HG02642 (cell line): ENCODE results near the gene ITPKC.
A peak's percentile ranks its signal among the peaks of the same experiment; 100 is the strongest.

Experiments
- ATAC-seq: cut with Tn5 transposase; IDR thresholded peaks from one replicate; pipeline ENCODE4 v1.9.1; 2021; ENCODE audit warnings: mild to moderate bottlenecking; ENCODE audit not compliant: unreplicated experiment, poor library complexity

Gene ITPKC

DNA sequence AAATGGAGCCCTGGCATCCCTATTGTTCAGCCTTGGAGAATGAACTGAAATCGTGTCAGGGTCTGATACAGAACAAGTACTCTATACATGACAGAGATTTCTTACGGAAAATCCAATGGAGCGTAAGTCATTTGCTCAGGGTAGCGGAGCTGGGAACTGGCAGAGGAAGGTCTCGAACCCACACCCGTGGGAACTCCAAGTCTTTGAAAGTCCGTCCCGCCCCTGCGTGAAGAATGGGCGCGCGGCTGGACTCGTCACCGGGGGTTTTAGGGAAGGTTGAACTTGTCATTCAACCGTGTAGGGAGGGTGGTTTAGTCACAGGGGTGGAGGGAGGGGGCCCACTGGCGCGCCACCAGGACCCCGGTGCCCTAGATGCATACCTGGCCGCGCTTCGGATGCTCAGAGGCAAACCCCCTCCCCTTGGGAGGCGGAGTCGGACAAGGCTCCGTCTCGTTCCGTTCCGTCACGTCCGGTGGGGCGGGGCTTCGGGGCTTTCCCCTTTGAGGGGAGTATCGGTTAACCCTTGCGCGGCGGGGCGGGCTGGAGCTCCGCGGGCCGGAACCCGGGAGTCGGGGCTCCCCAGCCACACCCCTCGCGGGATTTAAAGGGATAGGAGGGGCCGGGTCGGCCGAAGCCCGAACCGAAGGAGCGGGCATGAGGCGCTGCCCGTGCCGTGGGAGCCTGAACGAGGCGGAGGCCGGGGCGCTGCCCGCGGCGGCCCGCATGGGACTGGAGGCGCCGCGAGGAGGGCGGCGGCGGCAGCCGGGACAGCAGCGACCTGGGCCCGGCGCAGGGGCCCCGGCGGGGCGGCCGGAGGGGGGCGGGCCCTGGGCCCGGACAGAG is at the start of gene ITPKC, which contains the start of gene COQ8B:
Gene ITPKC (plus strand): TSS at position 631 of the 843 bp plus-strand sequence. CDS start 24 bp downstream, at position 655.
Gene COQ8B (minus strand): TSS at position 405 of the 843 bp plus-strand sequence. CDS start 2,254 bp downstream, outside the sequence.
- ATAC-seq, result peak; percentile 79

DNA sequence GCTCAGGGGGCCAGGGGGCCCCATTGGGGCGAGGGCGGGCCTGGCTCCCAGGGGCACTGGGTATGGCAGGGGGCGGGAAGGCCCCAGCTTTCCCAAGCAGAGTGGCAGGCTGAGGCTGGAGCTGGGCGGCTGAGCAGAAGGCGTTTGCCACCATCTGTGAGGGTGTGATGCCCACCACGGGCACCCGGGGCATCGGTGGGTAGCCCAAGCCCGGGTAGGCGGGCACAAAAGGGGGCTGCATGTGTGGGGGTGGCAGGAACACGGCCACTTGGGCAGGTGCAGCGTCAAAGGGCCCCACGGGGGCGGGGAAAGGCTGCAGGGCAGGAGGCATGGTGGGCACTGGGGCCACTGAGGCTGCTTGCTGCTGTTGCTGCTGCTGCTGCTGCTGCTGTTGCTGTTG is 49.3 kb upstream of the ITPKC start:
- ATAC-seq, result no peak

DNA sequence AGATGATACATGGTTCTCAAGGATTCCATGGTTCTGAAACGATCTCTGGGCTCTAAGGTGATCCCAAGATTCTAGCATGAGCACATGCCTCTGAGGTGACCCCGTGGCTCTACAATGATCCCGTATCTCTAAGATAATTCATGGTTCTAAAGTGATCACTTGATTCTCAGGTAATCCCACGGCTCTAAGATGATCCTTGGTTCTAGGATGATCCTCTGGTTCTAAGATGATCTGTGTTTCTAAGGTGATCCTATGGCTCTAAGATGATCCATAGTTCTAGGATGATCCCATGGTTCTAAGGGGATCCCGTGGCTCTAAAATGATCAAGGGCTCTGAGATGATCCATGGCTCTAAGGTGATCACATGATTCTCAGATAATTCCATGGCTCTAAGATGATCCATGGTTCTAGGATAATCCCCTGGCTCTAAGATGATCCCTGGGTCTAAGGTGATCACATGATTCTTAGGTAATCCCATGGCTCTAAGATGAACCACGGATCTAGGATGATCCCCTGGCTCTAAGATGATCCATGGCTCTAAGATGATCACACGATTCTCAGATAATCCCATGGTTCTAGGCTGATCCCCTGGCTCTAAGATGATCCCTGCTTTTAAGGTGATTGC is 47.8 kb upstream of the ITPKC start:
- no peak for ATAC-seq

DNA sequence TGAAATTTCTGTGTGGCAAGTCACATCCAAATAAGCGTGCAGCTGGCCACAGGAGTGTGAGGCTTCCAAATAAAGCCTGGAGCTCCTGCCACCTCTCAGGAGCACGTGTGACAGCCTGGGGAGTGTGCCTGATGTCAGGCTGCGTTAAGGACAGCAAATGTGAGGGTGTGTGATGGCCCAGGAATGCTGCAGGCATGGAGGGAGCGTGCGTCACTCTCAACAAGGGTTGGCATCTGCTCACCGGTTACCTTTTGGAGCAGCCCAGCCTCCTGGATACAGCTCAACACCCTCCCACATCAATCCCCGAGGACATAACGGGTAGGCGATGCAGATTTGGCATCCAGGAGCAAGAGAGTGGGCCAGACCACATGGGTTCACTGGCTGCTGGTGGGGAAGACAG is 45.5 kb upstream of the ITPKC start:
- no peak for ATAC-seq

DNA sequence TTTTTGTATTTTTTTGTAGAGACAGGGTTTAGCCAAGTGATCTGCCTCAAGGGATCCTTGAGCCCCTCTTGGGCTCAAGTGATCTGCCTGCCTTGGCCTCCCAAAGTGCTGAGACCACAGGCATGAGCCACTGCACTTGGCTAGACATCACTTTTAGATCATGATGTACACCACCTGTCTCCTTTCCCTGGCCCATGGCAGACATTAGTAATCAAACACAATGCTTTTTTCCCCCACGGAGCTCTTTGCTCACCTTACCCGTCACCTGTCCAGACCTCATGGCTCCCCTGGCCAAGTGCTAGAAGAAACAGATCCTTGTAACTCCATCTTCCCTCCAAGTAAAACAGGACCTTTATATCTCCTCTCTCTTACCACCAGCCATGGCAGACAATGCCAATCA is 44.9 kb upstream of the ITPKC start:
- ATAC-seq, result no peak

DNA sequence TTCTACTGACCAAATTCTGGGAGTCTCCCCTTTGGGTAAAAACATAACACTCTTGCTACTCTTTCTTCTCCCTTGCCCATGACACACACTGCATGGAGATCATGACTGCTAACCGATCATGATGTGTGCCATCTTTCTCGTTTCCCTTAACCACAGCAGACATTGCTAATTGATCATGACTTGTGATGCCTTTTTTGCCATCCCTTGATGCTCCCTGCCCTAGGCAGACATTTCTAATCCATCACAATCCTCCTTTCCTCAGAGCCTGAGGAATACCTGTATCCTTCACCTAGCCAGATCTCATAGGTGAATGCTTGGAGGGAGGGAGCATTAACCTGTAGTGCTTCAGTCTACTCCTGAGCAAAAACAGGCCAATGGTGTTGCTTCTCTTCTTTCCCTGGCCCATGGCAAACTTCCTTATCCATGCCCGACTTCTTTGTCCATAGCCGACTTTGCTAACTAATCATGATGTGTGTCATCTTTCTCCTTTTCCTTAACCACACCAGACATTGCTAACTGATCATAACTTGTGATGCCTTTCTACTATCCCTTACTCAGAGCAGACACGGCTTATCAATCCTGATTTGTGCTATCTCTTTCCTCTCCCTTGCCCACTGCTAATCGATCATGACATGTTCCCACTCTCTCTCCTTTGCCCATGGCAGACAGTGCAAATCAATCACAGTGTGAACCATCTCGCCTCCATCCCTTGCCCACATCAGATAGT is 44.2 kb upstream of the ITPKC start:
- ATAC-seq, result no peak

DNA sequence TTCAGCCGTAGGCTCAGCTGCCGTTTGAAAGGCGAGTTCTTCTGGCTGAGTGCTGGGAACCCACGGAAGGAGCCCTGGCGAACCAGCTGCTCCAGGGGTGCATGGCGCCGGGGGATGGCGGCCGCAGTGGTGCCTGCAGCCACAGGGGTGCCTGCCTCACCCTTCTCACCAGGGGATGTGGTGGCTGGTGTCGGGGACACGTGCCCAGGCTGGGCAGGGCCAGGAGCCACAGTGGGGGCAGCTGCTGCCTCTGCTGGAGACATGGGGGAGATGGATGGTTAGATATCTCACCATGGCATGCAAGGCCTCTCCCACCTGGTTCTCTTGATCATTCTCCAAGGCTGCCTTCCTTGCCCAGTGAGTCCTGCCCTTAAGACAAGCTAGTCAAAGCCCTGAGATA is 43.5 kb upstream of the ITPKC start:
- ATAC-seq, result no peak

DNA sequence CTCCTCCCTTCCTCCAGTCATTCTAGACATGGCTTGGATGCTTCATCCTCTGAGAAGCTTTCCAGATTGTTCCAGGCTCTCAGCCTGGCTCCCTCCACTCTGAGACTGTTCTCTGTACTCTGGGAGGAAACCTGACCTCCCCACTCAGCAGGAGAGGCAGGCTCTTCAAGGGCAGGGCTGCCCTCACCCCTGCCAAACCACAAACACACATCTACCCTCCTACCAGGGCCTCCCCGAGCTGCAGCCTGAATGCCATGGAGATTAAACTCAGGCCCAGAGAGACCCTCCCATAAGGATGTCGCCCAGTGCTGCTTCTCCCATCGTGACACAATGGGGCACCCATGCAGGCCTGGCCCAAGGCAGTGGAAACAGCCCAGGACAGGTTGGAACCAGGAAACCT is 42.6 kb upstream of the ITPKC start:
- no peak for ATAC-seq

DNA sequence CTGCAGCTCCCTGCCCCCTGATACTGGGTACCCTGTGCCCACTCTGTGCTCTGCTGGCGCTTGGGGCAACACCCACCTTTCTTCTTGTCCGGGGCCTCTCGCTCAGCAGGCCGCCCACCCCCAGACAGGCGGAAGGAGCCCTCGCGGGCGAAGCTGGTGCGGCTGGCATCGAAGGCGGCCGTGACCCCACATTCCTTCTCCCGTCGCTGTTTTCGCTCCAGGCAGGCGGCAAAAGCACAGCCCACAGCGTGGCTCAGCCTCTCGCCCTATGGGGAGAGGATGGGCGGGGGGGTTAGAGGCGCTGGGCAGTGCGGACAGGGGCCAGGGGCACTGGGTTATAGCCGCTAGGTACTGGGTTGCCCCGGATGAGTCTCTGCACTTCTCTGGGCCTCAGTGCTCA is 39.8 kb upstream of the ITPKC start:
- ATAC-seq, result no peak

DNA sequence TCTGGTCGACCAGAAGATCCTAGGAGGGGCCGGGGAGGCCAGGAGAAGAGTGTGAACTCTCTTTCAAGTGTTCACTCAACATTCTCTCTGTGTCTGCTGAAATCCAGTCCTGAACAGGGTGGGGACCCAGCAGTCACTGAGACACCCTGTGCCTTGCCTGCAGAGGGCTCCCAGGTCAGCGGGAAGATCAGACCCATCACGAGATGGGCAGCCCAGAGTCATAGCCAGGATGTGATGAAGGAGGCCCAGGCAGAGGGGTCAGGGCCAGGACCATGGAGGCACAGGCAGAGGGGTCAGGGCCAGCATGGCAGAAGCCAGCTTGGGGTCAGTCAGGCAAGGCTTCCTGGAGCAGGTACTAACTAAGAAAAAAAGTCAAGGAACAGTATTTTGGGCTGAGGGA is 35.9 kb upstream of the ITPKC start:
- no peak for ATAC-seq

DNA sequence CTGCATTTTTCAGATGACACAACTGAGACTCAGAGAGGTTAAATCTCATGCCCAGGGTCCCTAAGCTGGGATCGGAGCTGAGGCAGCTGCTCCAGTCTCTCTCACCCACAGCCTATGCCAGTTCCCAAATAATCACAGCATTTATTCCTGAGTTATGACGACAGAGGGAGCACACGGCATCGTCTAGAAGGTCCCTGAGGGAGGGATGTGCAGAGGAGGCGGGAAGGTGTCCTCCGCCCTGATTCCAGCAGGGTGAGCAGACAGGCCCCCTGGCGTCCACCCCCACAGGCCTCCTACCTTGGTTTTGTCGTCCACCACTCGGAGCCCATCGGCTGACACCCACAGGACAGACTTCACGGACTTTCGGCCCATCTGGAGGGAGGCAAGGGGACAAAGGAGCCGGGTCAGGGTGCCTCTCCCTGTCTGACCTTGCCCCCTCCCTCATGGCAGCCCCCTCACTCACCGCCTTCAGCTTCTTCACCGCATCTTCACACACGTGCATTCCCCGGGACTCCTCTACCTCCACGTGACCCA is 34.4 kb upstream of the ITPKC start:
- ATAC-seq, result no peak

DNA sequence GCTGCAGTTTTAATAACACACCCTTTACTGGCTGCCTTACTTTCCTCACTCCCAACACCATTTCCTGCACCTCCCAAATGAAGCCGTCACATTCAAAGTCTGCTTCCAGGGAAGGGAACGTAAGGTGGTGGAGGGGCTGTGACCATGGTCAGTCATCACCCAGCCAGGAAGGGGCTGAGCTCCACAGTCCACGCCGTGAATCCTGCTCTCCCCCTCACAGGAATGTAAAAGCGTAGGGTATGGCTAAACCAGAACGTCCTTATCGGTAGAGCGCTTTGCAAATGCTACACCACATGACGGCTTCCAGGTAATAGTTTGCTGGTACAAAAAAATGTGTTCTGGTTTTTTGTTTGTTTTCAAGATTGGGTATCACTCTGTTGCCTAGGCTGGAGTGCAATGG is 33.5 kb upstream of the ITPKC start:
- no peak for ATAC-seq

DNA sequence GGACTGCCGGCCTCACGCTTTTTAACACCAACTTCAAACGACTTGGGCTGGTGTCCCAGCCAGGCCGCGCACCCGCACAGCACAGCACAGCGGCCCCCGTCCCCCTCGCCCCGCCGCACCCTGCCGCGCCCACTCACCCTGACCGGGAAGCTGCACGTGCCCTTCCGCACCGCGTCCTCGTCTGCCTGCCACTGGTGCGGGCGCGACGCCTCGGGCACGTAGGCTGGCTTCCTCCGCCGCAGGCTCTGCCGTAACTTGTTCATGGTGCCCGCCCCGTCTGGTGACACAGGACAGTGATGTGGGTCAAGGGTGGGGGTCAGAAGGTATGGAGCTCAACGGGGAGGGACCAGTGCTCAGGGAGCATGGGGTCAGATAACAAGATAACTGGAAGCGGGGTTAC is 32.6 kb upstream of the ITPKC start:
- no peak for ATAC-seq

DNA sequence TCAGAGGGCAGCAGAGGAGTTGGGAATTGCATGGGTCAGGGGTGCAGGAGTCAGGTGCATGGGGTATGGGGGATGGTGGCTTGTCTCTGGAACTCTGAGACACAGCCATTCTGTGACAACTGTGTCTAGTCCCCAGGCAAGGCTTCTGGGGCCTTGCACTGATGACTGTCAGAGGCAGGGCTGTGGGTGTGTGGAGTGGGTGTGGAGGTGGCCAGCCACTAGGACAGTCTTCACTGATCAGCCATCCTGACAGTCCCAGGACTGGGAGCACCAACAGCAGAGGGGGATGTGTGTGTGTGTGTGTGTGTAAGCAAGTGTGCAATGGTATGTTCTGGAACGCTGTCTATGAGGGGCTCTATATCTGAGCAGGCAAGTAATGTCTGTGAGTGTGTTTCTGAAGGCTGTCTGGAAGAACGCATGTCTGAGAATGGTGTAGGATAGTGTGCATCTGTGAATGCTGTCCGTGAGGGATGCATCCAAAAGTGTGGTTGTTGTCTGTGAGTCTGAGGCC is 31.8 kb upstream of the ITPKC start:
- no peak for ATAC-seq

DNA sequence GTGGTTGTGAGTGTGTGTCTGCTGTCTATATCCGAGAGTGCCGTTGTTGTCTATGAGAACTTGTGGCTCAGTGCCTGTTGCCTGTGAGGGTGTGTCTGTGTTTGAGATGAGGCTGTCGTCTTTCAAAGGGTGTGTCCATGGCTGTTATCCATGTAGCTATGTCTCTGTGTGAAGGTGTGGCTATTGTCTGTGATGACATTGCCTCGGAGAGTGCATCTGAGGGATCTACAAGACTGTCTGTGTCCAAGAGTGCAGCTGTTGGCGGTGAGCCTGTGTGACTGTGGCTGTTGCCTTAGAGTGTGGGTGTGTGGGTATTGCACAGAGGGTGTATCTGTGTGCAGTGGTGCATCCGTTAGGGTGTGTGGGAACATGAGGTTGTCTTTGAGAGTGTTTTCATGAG is 31.3 kb upstream of the ITPKC start:
- no peak for ATAC-seq

DNA sequence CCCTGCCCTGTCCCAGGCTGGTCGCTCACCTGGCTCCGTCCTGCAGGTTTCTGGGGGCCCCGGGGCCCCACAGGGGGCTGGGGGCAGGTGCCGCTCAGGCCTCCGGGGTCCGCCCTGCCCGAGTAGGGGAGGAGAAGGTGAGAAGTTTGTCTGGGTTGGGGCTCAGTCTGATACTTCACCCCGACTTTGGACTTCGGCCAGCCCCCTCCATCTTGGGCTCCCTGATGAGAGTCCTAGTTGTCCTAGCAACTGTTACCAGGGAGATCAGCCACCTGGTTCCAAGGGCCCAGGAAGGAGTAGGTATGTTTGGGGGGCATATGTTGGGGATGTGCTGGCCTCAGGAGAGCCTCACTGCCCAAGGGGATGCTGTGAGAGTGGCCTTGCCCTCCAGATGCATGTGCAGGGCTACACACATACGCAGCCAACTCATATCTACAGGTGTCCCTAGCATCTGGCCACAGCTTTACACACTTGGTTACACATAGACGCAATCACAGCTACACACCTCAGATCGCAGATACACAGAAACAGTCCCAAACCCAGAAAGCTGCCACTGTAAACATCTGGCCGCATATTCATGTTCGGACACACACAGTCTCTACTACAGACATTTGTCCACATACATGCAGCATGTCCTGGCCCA is 29.9 kb upstream of the ITPKC start:
- ATAC-seq, result no peak

DNA sequence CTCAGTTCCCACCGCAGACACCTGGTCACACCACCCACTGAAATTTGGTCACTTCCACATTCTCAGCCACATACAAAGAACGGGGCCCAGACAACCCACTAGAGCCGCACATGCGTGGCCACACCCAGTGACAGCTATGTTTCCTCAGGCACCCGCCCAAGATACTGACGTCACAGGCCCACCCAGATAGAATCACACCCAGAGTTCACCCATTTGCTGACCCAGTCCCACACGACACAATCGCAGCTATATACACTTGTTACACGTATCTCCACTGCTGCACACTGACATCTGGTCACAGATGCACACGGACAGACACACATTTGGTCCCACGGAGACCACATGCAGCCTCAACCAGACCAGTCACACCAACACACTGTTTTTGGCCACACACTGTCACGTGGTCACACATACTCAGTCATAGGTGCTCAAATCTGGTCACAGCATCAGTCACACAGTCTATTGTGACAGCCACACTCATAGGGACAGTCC is 29.3 kb upstream of the ITPKC start:
- ATAC-seq, result no peak

DNA sequence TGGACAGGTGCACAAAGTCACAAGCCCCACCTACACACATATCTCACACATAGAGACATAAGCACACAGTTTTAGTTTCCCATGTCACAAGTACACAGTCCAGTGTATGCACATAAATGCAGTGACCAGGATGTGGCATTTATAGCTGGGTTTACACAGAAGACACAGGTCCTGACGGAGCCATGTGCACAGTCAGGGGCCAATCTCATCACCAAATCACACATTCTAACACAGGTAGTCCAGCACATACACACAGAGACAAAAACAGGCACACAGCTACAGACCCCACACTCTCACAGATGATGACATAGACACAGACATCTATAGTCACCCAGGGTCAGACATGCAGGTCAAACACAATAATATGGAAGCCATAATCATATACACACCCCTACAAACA is 28.6 kb upstream of the ITPKC start:
- ATAC-seq, result no peak

DNA sequence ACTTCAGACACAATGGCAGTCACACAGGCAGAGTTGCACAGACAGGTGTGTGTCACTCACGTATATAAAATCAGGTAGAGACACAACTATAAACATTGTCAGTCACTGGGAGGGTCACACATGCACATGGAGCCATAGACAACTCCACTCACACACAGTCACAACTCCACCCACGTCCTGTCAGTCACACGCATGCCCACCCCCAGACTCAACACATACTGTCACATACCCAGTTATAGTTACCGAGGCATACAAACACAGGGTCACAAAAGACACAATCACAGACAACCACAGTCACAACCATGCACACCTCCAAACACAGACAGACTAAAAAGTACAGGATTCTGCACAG is 27.9 kb upstream of the ITPKC start:
- no peak for ATAC-seq

DNA sequence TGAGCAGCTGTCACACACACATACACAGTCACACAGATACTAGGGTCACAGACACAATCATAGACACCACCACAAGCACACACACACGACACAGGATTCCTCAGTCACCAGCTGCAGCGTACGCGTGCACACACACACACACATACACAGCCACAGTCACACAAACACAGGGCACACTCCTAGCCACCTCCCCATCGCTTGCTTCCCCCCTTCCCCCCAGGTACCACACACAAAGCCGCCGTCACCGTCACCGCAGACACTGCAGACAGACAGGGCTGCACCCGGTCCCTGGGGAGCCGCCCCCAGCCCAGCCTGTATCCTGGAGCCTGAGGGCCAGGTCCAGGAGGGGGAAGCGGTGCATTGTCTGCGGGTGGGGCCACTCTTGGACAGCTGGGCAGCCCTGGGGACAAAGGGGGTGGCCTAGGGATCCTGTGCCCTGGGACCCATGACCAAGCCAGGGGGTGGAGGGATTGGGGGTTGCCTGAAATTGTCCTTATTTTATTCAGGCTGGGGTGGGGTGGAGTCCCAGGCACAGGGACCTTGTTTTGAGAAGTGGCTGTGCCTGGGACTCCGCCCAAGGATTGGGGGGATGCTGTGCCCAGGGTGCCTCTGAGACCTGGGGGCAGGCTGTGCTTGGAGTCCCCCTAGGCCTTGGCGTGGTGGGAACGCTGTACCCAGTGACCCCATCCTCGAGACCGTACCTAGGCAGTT is 27.4 kb upstream of the ITPKC start:
- no peak for ATAC-seq
